HG03196 (cell line): ENCODE measurements around the gene HECTD3.
"Not testable (repeated sequence)": the region's sequence is repeated elsewhere in the genome, so short reads cannot be mapped to it uniquely, and the experiment has no call there.

ENCODE experiments used
- ATAC-seq: cut with Tn5 transposase; IDR thresholded peaks from one replicate; pipeline ENCODE4 v1.9.1; 2021; ENCODE audit not compliant: unreplicated experiment

Gene HECTD3

GRCh38 chr1:45014321-45015028, 3.4 kb upstream of the HECTD3 start:
- no peak for ATAC-seq

GRCh38 chr1:45013551-45014209, 2.6 kb upstream of the HECTD3 start:
- ATAC-seq, result no peak

GRCh38 chr1:45012639-45013278, 1.6 kb upstream of the HECTD3 start:
- ATAC-seq, result no peak

- peak; percentile 58 for ATAC-seq
Observed at GRCh38 chr1:45011837-45012638, 914 bp upstream of the HECTD3 start, which contains the start of gene UROD. Gene UROD, plus strand, starts transcription at chr1:45012254. Its CDS starts 12 bp downstream, at chr1:45012266.

- ATAC-seq, result no peak
Observed at GRCh38 chr1:45009956-45010854, 919 bp downstream of the HECTD3 start.

- no peak for ATAC-seq
Observed at GRCh38 chr1:45009296-45009865, 1.7 kb downstream of the HECTD3 start.

- no peak for ATAC-seq
Observed at GRCh38 chr1:45008516-45008915, 2.6 kb downstream of the HECTD3 start.

- ATAC-seq, result no peak
Observed at GRCh38 chr1:45008076-45008475, 3.0 kb downstream of the HECTD3 start.

- no peak for ATAC-seq
Observed at GRCh38 chr1:45007311-45007710, 3.8 kb downstream of the HECTD3 start.

- no peak for ATAC-seq
Observed at GRCh38 chr1:45005761-45006160, 5.4 kb downstream of the HECTD3 start.

- ATAC-seq, result no peak
Observed at GRCh38 chr1:45004281-45004920, 6.7 kb downstream of the HECTD3 start.

- ATAC-seq, result no peak
Observed at GRCh38 chr1:45003741-45004140, 7.4 kb downstream of the HECTD3 start.

GRCh38 chr1:45002650-45003645, 8.2 kb downstream of the HECTD3 start:
- no peak for ATAC-seq

- ATAC-seq, result not testable (repeated sequence)
Observed at GRCh38 chr1:45001576-45001975, 9.5 kb downstream of the HECTD3 start.

GRCh38 chr1:45001011-45001481, 10.1 kb downstream of the HECTD3 start:
- ATAC-seq, result no peak

GRCh38 chr1:44999232-44999631, 11.9 kb downstream of the HECTD3 start:
- ATAC-seq, result no peak

GRCh38 chr1:44995467-44996238, 15.5 kb downstream of the HECTD3 start:
- ATAC-seq, result no peak
